GM18909 (cell line): ENCODE measurements around the gene SLIT1.

Source experiments
- ATAC-seq: cut with Tn5 transposase; IDR thresholded peaks from one replicate; pipeline ENCODE4 v1.9.1; 2021; ENCODE audit warnings: mild to moderate bottlenecking; ENCODE audit not compliant: unreplicated experiment, poor library complexity

The SLIT1 gene

DNA sequence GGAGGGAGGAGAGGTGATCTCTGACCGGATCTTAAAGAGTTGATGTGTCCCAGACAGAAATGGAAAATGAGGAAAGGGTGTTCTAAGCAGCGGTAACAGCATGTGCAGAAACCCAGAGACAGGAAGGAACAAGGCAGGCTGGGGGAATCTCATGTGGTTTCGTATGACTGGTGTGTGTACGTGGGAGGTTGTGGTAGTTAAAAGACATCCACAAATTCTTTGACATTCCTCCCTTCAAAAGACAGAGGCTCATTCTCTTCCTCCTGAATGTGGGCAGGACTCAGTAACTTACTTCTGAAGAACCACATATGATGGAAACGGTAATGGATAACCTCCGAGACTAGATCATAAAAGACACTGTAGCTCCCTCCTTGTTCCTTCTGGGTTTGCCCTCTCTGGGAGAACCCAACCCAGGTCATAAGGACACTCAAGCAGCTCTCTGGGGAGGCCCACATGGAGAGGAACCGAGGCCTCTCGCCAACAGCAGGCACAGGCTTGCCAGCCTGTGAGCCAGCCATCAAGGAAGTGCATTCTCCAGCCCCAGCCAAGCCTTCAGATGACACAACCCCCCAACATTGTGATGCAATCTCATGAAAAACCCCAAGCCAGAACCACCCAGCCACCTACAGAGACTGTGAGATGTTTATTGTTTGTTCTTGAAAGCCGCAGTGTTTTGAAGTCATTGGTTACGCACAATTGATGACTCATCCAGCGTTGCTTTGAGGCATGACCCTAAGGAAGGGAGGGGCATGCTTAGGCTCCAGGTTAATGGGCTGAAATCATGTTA lies 116.0 kb downstream of the SLIT1 start:
- no peak for ATAC-seq

DNA sequence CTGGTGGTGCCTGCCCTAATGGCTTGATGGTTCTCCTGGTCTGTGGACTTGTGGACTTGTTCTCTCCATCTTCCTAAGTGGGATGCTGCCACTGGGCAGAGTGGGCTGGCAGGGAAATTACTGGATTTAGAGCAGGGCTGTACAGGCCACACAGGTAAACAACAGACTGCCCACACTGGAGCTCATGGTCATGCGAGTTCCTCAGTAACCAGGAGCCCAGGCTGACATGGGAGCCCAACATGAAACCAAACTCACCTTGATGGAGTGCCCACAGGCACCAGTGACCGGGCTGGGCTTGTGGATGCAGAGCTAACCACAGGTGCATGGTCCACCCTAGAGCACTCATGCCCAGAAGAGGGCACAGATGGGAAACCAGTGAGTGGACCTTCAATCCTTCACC lies 116.7 kb downstream of the SLIT1 start:
- no peak for ATAC-seq

GRCh38 chr10:97067716-97068391 lies 117.9 kb downstream of the SLIT1 start:
- ATAC-seq, result no peak

- ATAC-seq, result no peak
These were observed 118.7 kb downstream of the SLIT1 start for GRCh38 chr10:97066877-97067555.

- no peak for ATAC-seq
These were observed 119.8 kb downstream of the SLIT1 start for GRCh38 chr10:97065686-97066660.

- no peak for ATAC-seq
These were observed 120.6 kb downstream of the SLIT1 start for GRCh38 chr10:97065128-97065527.

GRCh38 chr10:97063983-97064837 lies 121.5 kb downstream of the SLIT1 start:
- ATAC-seq, result no peak

DNA sequence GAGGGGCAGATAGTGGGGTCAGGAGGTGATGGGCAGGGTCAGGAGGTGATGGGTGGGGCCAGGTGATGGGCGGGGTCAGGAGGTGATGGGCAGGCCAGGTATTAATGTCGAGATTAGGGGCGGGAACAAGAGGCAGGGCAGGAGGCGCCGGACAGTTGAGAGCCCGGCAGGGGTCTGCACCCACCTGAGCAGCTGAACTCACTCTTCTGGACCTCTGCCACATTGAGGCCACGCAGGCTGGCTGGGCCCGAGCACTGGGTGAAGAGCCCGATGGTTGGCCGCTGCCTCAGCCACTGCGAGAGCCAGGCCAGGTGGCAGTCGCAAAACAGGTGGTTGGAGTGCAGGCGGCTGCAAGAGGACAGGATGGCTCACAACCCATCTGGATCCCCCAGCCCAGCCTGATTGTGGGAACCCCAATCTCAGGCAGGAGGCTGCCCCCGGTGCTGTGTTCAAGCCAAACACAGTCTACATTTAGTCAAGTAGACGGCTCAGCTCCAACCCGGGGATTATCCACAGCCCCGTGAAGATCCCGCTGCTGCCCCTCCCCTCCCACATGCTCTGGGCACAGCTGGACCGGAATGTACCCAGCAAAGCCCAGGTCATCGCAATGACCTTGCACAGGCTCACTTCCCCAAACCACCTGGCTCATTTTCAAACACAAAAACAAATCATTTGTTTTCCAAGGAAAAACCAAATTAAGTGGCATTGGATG lies 122.3 kb downstream of the SLIT1 start:
- no peak for ATAC-seq

DNA sequence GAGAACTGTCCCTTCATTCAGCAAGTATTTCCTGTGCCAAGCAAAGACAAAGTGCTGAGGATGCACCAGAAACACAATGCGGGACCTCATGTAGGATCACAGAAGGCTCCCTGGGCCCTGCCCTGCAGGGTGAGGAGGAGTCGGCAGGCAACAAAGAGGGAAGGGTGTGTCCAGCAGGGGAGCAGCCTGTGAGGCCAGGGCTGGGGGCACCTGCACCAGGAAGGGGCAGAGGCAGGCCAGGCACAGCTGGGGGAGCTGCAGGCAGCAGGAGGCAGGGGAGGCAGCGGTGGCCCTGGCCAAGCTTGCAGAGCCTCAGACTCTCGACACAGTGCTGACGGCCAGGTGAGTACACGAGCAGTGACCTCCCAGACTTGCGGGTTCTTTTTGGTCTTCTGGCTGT lies 123.3 kb downstream of the SLIT1 start:
- no peak for ATAC-seq

DNA sequence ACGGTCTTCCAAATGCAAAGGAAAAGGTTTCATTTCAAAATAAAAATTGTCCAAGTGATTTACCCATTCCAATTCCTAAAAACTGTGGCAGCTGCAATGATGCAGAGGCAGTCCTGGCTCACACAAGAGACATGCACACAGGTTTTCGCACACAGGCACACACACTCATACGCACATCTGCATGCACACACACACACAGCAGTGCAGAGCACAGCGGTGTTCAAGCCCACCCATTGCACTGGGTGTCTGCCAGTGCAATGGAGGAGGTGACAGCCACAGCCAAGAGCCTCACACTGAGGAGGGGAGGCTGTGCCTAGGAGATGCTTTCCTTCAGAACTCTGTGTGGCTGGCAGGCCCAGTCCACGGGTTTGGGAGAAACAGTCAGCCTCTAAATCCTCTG lies 123.7 kb downstream of the SLIT1 start:
- ATAC-seq, result no peak

GRCh38 chr10:97061423-97061822 lies 124.3 kb downstream of the SLIT1 start:
- ATAC-seq, result no peak

GRCh38 chr10:97060441-97061084 lies 125.2 kb downstream of the SLIT1 start:
- no peak for ATAC-seq

GRCh38 chr10:97059872-97060205 lies 125.9 kb downstream of the SLIT1 start:
- no peak for ATAC-seq

DNA sequence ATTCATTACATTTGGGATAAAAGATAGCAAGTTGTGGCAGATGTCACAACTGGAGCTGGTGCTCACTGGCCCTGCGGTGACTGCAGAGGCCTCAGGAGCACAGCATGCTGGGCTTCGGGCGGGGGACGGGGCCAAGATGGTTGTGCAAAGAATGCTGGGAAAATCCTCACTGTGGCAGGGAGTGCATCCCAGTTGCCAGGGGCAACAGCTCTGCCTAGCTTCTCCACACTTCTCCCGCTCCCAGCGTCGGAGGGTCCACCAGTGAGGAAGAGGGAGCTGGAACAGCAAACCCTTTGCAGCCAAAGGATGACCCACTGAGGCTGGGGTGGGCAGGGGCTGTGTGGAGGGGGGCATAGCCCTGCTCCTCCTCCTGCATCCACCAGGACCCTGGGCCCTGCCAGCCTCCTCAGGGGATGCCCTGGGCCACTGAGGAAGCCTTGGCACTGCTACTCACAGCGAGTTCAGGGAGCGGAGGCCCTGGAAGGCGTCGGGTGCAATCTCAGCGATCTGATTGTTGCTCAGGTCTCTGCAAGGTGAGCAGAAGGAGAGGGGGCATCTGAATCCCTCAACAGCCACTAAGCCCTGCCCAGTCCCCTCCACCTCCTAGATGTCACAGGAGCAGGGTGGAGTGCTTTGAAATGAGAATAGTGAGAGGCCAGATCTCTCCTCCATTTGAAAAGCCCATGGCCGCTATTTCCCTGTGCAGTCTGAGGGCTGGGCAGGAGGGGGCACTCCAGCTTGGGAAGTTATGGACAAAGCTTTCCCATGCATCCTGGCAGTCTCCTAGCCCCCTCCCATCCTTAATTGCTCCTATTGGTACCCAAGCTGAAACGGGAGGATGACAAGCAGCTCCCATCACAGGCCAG lies 126.5 kb downstream of the SLIT1 start:
- ATAC-seq, result no peak

DNA sequence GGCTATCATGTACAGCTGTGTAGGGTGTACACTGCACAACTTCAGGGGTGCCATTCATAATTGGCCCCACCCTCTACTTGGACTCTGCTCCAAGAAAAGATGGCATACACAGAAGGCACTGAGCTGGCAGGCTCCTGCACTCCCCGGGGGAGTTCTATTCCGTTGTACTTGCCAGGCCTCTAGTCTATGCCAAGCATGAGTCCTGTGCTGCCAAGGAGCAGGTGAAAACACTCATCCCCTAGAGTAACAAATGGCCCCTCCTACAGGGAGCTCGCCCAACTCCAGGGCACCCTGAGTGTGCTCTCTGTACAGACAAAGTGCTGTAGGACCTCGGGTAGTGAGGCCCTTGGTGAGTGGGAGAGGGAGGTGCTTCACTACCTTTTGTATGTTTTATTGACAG lies 127.2 kb downstream of the SLIT1 start:
- ATAC-seq, result no peak

- ATAC-seq, result no peak
These were observed 128.1 kb downstream of the SLIT1 start for GRCh38 chr10:97057491-97058235.
